ENCODE results near the gene PRKD3. TPM values are rescaled to one million over a fixed set of nuclear protein-coding genes. Genes with fewer than 3 reads are reported as not detected.

Gene PRKD3
- total RNA-seq, 2 donors from 2014 or later = 32.9 to 39.4 TPM

GRCh38 chr2:37344453-37345361, 20.1 kb upstream of the PRKD3 start, which contains the start of gene QPCT:
Gene QPCT, plus strand, starts transcription at chr2:37344630. Its CDS starts 102 bp downstream, at chr2:37344732.
- DNase-seq (ENCODE audit: low spot score) = peak; percentile 85
- intact Hi-C loops (cut with DNase I) = no loop called here

DNA sequence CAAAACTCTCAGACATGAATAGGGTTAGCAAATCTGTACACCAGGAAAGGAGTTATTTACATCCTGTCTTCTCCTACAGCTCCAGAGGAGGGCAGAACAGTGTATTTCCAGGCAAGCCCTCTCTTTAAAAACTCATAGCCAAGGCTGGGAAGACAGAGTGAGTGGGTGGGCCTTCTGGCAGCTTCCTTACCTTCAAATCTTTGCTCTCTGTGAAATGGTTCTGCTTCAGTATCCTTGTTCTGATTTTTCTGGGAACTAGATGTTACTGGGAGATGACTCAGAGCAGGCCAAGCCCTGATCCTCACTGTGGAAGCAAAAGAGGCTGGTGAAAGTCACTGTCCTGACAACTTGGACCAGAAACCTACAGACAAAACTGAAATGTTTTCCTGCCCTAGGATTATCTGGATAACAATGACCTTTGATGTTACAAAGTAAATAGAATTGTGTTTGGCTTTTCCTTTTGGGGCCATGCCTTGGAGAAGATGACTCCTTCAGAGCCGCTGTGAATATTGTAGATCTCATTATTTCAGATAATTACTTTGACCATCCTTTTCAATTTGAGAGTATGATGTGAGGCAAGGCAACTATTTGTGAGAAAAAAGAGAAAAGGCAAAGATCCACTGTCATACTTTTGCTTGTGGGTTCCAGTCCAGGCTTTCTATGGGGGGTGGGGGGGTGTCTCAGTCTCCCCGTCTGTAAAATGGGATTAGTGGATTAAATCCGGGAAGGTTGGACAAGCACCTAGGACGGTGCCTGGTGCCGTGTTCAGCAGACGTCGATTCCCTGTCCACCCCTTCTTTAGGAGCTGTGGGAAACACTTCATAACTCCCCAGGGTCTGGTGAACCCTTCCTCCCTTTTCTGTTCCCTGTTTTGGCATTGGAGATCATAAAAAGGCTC, 19.2 kb upstream of the PRKD3 start:
- intact Hi-C loops (cut with DNase I) = no loop called here
- DNase-seq (ENCODE audit: low spot score) = no peak

- intact Hi-C loops (cut with DNase I) = no loop called here
- DNase-seq (ENCODE audit: low spot score) = no peak
These were observed 18.1 kb upstream of the PRKD3 start for GRCh38 chr2:37342591-37343220.

DNA sequence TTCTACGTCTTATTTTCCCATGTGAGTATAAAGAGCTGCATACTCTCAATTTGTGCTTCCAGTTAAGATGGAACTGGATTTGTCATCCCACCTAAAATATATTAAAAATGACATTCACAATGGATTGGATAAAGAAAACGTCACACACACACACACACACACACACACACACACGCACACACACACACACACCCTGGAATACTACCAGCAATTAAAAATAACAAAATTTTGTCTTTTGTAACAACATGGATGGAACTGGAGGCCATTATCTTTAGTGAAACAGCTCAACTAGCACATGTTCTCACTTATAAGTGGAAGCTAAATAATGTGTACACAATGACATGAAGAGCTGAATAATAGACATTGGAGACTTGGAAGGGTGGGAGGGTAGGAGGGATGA, 16.0 kb upstream of the PRKD3 start:
- DNase-seq (ENCODE audit: low spot score) = no peak
- intact Hi-C loops (cut with DNase I) = no loop called here

DNA sequence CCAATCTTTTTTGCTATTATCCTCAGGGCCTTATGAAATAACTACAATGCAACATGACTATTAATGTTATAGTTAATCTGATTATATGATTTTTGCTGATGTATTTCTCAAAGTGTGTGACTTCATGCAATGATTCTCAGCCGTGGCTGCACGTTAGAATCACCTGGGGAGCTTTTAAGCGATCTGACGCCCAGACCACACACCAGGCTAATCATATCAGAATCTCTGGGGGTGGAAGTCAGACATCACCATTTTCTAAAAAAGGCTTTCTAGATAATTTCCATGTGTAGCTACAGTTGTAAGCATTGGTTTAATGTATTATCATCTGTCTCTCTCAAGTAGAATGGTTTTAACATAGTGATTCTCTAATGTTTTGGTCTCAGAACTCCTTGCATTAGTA, 14.3 kb upstream of the PRKD3 start:
- intact Hi-C loops (cut with DNase I) = no loop called here
- no peak for DNase-seq (ENCODE audit: low spot score)

DNA sequence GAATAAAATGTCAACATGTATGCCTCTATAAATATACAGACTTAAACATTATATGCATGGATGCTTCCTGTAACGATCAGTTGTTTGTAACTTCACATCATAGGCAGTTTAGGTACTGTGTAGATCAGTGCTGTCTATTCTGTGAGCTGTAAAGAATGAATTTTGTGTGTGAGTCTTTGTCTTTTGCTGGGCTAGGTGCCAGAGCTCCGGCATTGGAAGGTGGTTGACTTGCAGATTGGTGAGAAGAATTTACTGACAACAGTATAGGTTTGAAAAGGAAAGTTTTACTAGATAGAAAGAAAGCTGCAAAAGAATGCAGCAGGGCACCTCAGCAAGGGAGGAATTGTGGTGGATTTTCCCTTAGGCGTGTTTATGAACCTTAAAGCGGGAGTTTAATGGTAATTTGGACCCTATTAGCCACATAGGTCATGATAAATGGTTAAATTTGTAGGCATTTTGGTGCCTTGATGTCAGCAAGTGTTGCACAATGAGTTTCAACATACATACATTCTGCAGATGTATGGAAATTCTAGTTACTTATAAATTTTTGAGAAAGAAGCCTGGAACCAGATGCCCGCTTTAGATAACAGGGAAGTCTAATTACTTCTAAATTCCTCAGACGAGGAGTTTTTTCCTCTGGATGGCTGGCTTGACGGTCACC, 13.1 kb upstream of the PRKD3 start:
- intact Hi-C loops (cut with DNase I) = no loop called here
- DNase-seq (ENCODE audit: low spot score) = no peak

- DNase-seq (ENCODE audit: low spot score) = no peak
- intact Hi-C loops (cut with DNase I) = no loop called here
These were observed 11.0 kb upstream of the PRKD3 start for GRCh38 chr2:37335604-37336003.

- DNase-seq (ENCODE audit: low spot score) = no peak
- intact Hi-C loops (cut with DNase I) = no loop called here
These were observed 8.6 kb upstream of the PRKD3 start for GRCh38 chr2:37333256-37333655.

GRCh38 chr2:37332560-37332959, 7.9 kb upstream of the PRKD3 start:
- DNase-seq (ENCODE audit: low spot score) = no peak
- intact Hi-C loops (cut with DNase I) = no loop called here

DNA sequence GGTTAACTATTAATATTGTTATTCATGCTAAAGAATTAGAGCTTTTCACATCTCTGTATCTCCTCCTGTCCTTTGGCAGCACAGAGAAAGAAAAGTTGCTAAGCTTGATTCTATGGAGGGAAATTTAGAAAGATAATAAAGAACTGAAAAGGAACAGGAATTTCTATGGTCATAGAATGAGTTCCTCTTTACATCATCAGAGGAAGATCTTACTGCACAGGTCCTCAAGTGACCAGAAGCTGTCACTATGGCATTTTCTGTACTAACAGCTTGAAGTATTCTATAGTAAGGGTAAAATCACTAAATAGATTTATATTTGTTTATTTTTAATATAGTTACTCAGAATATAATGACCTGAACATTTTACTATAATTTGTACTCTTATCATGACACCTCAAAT, 6.0 kb upstream of the PRKD3 start:
- intact Hi-C loops (cut with DNase I) = no loop called here
- no peak for DNase-seq (ENCODE audit: low spot score)

GRCh38 chr2:37326866-37327634, 2.4 kb upstream of the PRKD3 start:
- intact Hi-C loops (cut with DNase I) = no loop called here
- no peak for DNase-seq (ENCODE audit: low spot score)

DNA sequence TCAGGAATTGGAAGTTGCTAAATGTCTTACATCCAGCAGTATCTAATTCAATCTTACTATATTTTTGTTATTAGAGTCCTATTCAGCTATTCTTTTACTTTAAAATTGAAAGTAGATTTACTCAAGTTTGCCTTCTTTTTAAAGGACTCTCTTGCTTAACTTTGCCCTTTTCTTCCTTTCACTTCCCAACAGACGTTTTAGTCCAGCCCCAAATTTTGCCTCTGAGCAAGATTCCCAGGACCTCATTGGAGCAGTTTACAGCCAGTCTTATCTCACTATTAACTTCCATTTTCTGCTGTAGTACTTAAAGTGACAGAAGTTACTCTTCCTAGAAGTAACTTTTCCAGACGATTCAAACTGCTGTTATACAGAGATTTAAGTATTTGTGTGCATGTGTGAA, 1.7 kb upstream of the PRKD3 start:
- intact Hi-C loops (cut with DNase I) = no loop called here
- DNase-seq (ENCODE audit: low spot score) = no peak

GRCh38 chr2:37325625-37326071, 1.0 kb upstream of the PRKD3 start:
- no peak for DNase-seq (ENCODE audit: low spot score)
- intact Hi-C loops (cut with DNase I) = no loop called here

- intact Hi-C loops (cut with DNase I) = no loop called here
- peak; percentile 94 for DNase-seq (ENCODE audit: low spot score)
These were observed 172 bp downstream of the PRKD3 start for GRCh38 chr2:37324536-37324785.

GRCh38 chr2:37323781-37324535, 675 bp downstream of the PRKD3 start:
- intact Hi-C loops (cut with DNase I) = no loop called here
- DNase-seq (ENCODE audit: low spot score) = no peak

- intact Hi-C loops (cut with DNase I) = no loop called here
- no peak for DNase-seq (ENCODE audit: low spot score)
These were observed 1.4 kb downstream of the PRKD3 start for GRCh38 chr2:37323176-37323780.

- DNase-seq (ENCODE audit: low spot score) = no peak
- intact Hi-C loops (cut with DNase I) = no loop called here
These were observed 2.3 kb downstream of the PRKD3 start for GRCh38 chr2:37322368-37322767.

Data from posterior vena cava (tissue), 2 donors.